ENCODE measurements around the gene KLHL29. TPM values are rescaled to one million over a fixed set of nuclear protein-coding genes. Genes with fewer than 3 reads are reported as not detected.

The KLHL29 gene
- total and polyA plus RNA-seq, 10 of the 15 experiments (the other 5 are each of a cell fraction or from before 2014, with no cell fraction given), result 1.4 to 19.5 (median 6.1) TPM

- intact Hi-C loops (cut with micrococcal nuclease; ENCODE audit: unreplicated experiment), result no loop called here
- peaks cover 17% of the 10 kb centered on the region for H3K4me1 ChIP-seq (ENCODE audit: control insufficient read depth, insufficient read depth, low read length)
- H3K4me2 ChIP-seq (ENCODE audit: control insufficient read depth, insufficient read depth), result no peak overlapping the region
- no peak overlapping the region for H3K27ac ChIP-seq (ENCODE audit: control insufficient read depth, insufficient read depth)
- DNase-seq (ENCODE audit: low read depth, low spot score) (no peak), ATAC-seq (no peak), FAIRE-seq (no peak)
- WGBS (ENCODE audit: insufficient coverage, insufficient replicate concordance, low lambda C conversion rate, missing lambda C conversion rate), result 86% methylated on average over 8 of the region's 8 CpGs
- H4K20me1 ChIP-seq (ENCODE audit: control insufficient read depth, insufficient read depth), result no peaks in the 10 kb centered on the region
- H3K9me3 ChIP-seq (replicated peaks; ENCODE audit: control insufficient read depth, insufficient read depth, low read length), result no peaks in the 10 kb centered on the region
- no peak overlapping the region for H2AFZ ChIP-seq (ENCODE audit: control insufficient read depth, low read depth, low read length)
- no peaks in the 10 kb centered on the region for H3K27me3 ChIP-seq (replicated peaks in 1 of 2; ENCODE audit: control insufficient read depth in 2 of 2, insufficient read depth in 2 of 2, low read length in 1 of 2)
- no peaks in the 10 kb centered on the region for H3K36me3 ChIP-seq (ENCODE audit: control insufficient read depth in 2 of 2, insufficient read depth in 2 of 2, low read length in 1 of 2)
- ChIA-PET CTCF (interaction anchor here (1.3 to 3.3 kb wide), 3 partner anchors 9 to 87 kb away, joined by 3 to 10 read pairs (median 3); no protein-coding TSS in a partner anchor), RAD21 (ENCODE audit: unreplicated experiment) (no interaction called here), SMC1A (ENCODE audit: uncharacterized antibody, unreplicated experiment) (interaction anchor here (2.2 kb wide), 1 partner anchor 27 kb away, joined by 14 read pairs; no protein-coding TSS in a partner anchor), POLR2A (no interaction called here)
- no peak overlapping the region for H3K4me3 ChIP-seq
- in situ Hi-C loops (cut with MboI), result no loop called here
- no peaks in the 10 kb centered on the region for H3K79me2 ChIP-seq (ENCODE audit: control insufficient read depth, insufficient read depth, low read length)
- H3K9ac ChIP-seq (ENCODE audit: control insufficient read depth, insufficient read depth, low read length), result no peak overlapping the region
- no TSS peak for BruUV-seq (replicated peaks)
- TF ChIP-seq IKZF1 (conservative IDR thresholded peaks at IDR 0.05) (no peak), POLR2A (IDR thresholded peaks at IDR 0.05; ENCODE audit: low read depth, low read length) (no peak)
Measured at GRCh38 chr2:23373666-23374065, 11.3 kb upstream of the KLHL29 start.

GRCh38 chr2:23375448-23375847 lies 9.5 kb upstream of the KLHL29 start:
- no peak overlapping the region for H2AFZ ChIP-seq (ENCODE audit: control insufficient read depth, low read depth, low read length)
- in situ Hi-C loops (cut with MboI), result loop anchor here (25.0 kb wide), 1 partner anchor 987 kb away; the partner anchor contains the start of gene ITSN2
- H3K4me1 ChIP-seq (ENCODE audit: control insufficient read depth, insufficient read depth, low read length), result peaks cover 30% of the 10 kb centered on the region
- H3K79me2 ChIP-seq (ENCODE audit: control insufficient read depth, insufficient read depth, low read length), result no peaks in the 10 kb centered on the region
- H3K36me3 ChIP-seq (ENCODE audit: control insufficient read depth in 2 of 2, insufficient read depth in 2 of 2, low read length in 1 of 2), result no peaks in the 10 kb centered on the region
- H3K4me3 ChIP-seq, result no peak overlapping the region
- BruUV-seq (replicated peaks), result no TSS peak
- FAIRE-seq, result no peak
- no peaks in the 10 kb centered on the region for H4K20me1 ChIP-seq (ENCODE audit: control insufficient read depth, insufficient read depth)
- no peak overlapping the region for H3K27ac ChIP-seq (ENCODE audit: control insufficient read depth, insufficient read depth)
- WGBS (ENCODE audit: insufficient coverage, insufficient replicate concordance, low lambda C conversion rate, missing lambda C conversion rate), result 49% methylated on average over 3 of the region's 3 CpGs
- ChIA-PET CTCF (interaction anchor here (1.1 to 3.3 kb wide), 5 partner anchors 8 to 177 kb away, joined by 3 to 10 read pairs (median 5); no protein-coding TSS in a partner anchor), RAD21 (ENCODE audit: unreplicated experiment) (interaction anchor here (1.1 to 1.4 kb wide), 3 partner anchors 11 to 25 kb away, joined by 3 read pairs; no protein-coding TSS in a partner anchor), SMC1A (ENCODE audit: uncharacterized antibody, unreplicated experiment) (interaction anchor here (1.1 to 2.5 kb wide), 4 partner anchors 20 to 74 kb away, joined by 3 to 14 read pairs (median 6); no protein-coding TSS in a partner anchor), POLR2A (interaction anchor here (1.4 kb wide), 1 partner anchor 78 kb away, joined by 4 read pairs; no protein-coding TSS in a partner anchor)
- H3K4me2 ChIP-seq (ENCODE audit: control insufficient read depth, insufficient read depth), result no peak overlapping the region
- H3K9ac ChIP-seq (ENCODE audit: control insufficient read depth, insufficient read depth, low read length), result no peak overlapping the region
- H3K27me3 ChIP-seq (replicated peaks in 1 of 2; ENCODE audit: control insufficient read depth in 2 of 2, insufficient read depth in 2 of 2, low read length in 1 of 2), result no peaks in the 10 kb centered on the region
- DNase-seq (ENCODE audit: low read depth, low spot score), result no peak
- ATAC-seq, result peak; percentile 77
- intact Hi-C loops (cut with micrococcal nuclease; ENCODE audit: unreplicated experiment), result no loop called here
- no peaks in the 10 kb centered on the region for H3K9me3 ChIP-seq (replicated peaks; ENCODE audit: control insufficient read depth, insufficient read depth, low read length)
- TF ChIP-seq NFIC (IDR thresholded peaks at IDR 0.05; ENCODE audit: low read depth, low read length), result no peak
- TF ChIP-seq WRNIP1 (IDR thresholded peaks at IDR 0.05; ENCODE audit: borderline replicate concordance, low read depth, low read length), result no peak
- peak; percentile 94 for TF ChIP-seq NFYB (IDR thresholded peaks at IDR 0.05; ENCODE audit: insufficient read depth, low read depth, low read length)
- peak; percentile 30; the same call in 1 of the 2 replicates for TF ChIP-seq RAD51 (IDR thresholded peaks at IDR 0.05)
- no peak for TF ChIP-seq BMI1 (IDR thresholded peaks at IDR 0.05; ENCODE audit: borderline replicate concordance)
- TF ChIP-seq EZH2 (IDR thresholded peaks at IDR 0.05; ENCODE audit: borderline replicate concordance, control insufficient read depth, low read depth, low read length), result no peak
- TF ChIP-seq SIN3A (IDR thresholded peaks at IDR 0.05; ENCODE audit: low read depth, low read length), result no peak
- TF ChIP-seq, protein P1, sequence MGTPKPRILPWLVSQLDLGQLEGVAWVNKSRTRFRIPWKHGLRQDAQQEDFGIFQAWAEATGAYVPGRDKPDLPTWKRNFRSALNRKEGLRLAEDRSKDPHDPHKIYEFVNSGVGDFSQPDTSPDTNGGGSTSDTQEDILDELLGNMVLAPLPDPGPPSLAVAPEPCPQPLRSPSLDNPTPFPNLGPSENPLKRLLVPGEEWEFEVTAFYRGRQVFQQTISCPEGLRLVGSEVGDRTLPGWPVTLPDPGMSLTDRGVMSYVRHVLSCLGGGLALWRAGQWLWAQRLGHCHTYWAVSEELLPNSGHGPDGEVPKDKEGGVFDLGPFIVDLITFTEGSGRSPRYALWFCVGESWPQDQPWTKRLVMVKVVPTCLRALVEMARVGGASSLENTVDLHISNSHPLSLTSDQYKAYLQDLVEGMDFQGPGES (IDR thresholded peaks at IDR 0.05), result no peak
- no peak for TF ChIP-seq LARP7 (IDR thresholded peaks at IDR 0.05)
- TF ChIP-seq, protein P2, sequence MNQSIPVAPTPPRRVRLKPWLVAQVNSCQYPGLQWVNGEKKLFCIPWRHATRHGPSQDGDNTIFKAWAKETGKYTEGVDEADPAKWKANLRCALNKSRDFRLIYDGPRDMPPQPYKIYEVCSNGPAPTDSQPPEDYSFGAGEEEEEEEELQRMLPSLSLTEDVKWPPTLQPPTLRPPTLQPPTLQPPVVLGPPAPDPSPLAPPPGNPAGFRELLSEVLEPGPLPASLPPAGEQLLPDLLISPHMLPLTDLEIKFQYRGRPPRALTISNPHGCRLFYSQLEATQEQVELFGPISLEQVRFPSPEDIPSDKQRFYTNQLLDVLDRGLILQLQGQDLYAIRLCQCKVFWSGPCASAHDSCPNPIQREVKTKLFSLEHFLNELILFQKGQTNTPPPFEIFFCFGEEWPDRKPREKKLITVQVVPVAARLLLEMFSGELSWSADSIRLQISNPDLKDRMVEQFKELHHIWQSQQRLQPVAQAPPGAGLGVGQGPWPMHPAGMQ (IDR thresholded peaks at IDR 0.05; ENCODE audit: borderline replicate concordance), result no peak
- peak; percentile 80 for TF ChIP-seq HCFC1 (IDR thresholded peaks at IDR 0.05; ENCODE audit: low read length)
- no peak for TF ChIP-seq SP1 (IDR thresholded peaks at IDR 0.05; ENCODE audit: low read depth, low read length)
- no peak for TF ChIP-seq PAX5 (IDR thresholded peaks at IDR 0.05; ENCODE audit: borderline replicate concordance, low read depth, low read length)
- TF ChIP-seq ZNF207 (IDR thresholded peaks at IDR 0.05; ENCODE audit: borderline replicate concordance), result no peak
- TF ChIP-seq CBX3 (IDR thresholded peaks at IDR 0.05; ENCODE audit: borderline replicate concordance, low read depth), result no peak
- no peak for TF ChIP-seq STAT3 (IDR thresholded peaks at IDR 0.05; ENCODE audit: low read depth, low read length)
